GM12801 (cell line): ENCODE measurements around the gene GLI1.

Experiments used
- CTCF ChIP-seq: IDR thresholded peaks from one replicate; pipeline ENCODE4 v1.5.1; 2011; ENCODE audit warnings: control low read depth; ENCODE audit not compliant: insufficient read length; ENCODE audit errors: extremely low read depth

GLI1 gene

GRCh38 chr12:57465030-57465746 is 5.6 kb downstream of the GLI1 start:
- TF ChIP-seq CTCF = no peak

- TF ChIP-seq CTCF = no peak
These were observed 6.3 kb downstream of the GLI1 start for GRCh38 chr12:57465747-57466505.

GRCh38 chr12:57467212-57467874 is 7.8 kb downstream of the GLI1 start:
- TF ChIP-seq CTCF = no peak

GRCh38 chr12:57467915-57468314 is 8.3 kb downstream of the GLI1 start:
- no peak for TF ChIP-seq CTCF

GRCh38 chr12:57469296-57470164 is 9.9 kb downstream of the GLI1 start:
- no peak for TF ChIP-seq CTCF

- no peak for TF ChIP-seq CTCF
These were observed 10.8 kb downstream of the GLI1 start for GRCh38 chr12:57470286-57470969.
